ENCODE measurements around the gene SEMA3A. TPM values are rescaled to one million over a fixed set of nuclear protein-coding genes. Genes with fewer than 3 reads are reported as not detected.

The SEMA3A gene
- total and polyA plus RNA-seq, 8 donors: 0.05 to 0.79 (median 0.46) TPM

DNA sequence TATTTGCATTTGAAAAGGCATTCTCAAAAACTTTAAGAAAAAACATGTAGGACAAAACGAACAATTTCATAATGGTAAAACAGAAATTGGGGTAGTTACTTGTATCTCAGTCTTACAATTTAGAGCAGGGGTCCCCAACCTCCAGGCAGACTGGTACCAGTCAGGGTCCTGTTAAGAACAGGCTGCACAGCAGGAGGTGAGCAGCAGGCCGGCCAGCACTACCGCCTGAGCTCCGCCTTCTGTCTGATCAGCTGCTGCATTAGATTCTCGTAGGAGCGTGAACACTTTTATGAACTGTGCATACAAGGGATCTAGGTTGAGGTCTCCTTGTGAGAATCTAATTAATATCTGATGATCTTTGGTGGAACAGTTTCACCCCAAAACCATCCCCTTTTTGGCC lies 77.3 kb downstream of the SEMA3A start:
- FAIRE-seq (no peak), DNase-seq (no peak), ATAC-seq (no peak)
- Histone ChIP-seq H3K27ac (no peak overlapping the region), H3K36me3 (no peaks in the 10 kb centered on the region), H3K4me1 (no peaks in the 10 kb centered on the region), H3K9me3 (no peaks in the 10 kb centered on the region), H3K4me3 (no peak overlapping the region), H3K27me3 (no peaks in the 10 kb centered on the region)
- intact Hi-C loops (cut with DNase I): no loop called here
- TF ChIP-seq, protein P1, sequence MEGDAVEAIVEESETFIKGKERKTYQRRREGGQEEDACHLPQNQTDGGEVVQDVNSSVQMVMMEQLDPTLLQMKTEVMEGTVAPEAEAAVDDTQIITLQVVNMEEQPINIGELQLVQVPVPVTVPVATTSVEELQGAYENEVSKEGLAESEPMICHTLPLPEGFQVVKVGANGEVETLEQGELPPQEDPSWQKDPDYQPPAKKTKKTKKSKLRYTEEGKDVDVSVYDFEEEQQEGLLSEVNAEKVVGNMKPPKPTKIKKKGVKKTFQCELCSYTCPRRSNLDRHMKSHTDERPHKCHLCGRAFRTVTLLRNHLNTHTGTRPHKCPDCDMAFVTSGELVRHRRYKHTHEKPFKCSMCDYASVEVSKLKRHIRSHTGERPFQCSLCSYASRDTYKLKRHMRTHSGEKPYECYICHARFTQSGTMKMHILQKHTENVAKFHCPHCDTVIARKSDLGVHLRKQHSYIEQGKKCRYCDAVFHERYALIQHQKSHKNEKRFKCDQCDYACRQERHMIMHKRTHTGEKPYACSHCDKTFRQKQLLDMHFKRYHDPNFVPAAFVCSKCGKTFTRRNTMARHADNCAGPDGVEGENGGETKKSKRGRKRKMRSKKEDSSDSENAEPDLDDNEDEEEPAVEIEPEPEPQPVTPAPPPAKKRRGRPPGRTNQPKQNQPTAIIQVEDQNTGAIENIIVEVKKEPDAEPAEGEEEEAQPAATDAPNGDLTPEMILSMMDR (IDR thresholded peaks at IDR 0.05): no peak
- WGBS, 2 donors: 86 to 88% methylated on average over 6 of the region's 6 CpGs

DNA sequence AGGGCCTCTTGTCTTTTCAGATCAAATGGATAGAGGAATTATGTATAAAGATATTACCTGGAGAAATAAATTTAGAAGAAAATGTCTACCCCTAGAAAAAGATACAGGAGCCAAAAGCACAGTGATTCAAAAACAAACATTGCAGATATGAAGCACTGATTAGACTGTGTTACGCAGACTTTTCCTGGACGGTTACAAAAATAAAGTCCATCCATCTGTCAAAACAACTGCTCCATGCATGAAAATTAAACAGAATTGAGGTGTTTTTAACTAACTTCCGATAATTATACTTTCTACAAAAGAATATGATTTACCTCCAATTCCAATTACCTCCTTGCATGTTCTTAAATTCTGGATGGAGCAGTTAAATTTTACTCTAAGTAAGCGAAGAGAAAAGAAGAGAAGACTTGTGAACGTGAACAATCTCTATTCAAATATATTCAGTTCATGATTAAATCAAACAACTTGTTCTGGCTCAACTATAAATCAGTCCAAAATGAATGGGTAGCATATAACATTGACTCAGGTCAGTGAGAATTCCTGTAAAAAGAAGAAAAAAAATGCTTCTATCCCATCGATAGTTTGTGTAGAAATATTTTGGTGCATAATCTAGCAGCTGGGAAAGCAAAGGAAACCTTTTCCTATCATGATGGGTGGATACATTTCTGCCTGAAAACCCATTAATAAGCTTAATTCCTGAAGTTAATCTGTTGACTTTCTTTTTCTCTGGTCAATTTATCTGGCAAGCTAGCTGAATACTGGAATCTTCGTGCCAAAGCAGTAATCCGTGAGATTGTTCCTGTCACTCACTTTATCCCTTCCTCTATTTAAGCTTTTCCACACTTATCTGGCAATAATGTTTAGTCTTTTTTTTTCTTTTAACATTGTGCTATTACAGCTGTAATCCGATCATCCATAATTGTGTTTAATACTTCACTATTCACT lies 80.4 kb downstream of the SEMA3A start:
- H3K9me3 ChIP-seq: no peaks in the 10 kb centered on the region
- H3K4me3 ChIP-seq: no peak overlapping the region
- intact Hi-C loops (cut with DNase I): no loop called here
- no peaks in the 10 kb centered on the region for H3K36me3 ChIP-seq
- H3K4me1 ChIP-seq: no peaks in the 10 kb centered on the region
- ATAC-seq (no peak), DNase-seq (no peak), FAIRE-seq (no peak)
- no peak overlapping the region for H3K27ac ChIP-seq
- TF ChIP-seq, protein P1 (IDR thresholded peaks at IDR 0.05): no peak
- H3K27me3 ChIP-seq: no peaks in the 10 kb centered on the region
- WGBS, 2 donors: 51 to 55% methylated on average over 9 of the region's 9 CpGs

DNA sequence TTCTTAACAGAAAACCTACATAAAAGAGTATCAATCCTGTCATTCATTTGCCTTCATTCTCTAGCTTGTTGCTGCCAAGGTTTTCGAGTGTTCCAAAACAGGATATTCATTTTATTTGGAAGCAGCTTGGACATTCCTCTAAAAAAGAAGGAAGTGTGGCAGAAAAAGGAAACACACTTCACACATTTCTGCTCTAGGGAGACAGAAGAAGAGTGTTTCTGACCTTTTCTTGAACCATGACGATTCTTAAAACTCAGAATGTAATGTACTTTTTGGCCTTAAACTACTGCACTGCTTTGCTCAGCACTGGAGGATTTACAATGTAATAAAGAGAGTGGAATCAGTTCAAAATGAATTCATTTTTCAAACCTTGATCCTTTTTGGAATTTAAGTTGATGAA lies 81.3 kb downstream of the SEMA3A start:
- Histone ChIP-seq H3K27ac (no peak overlapping the region), H3K27me3 (no peaks in the 10 kb centered on the region), H3K9me3 (no peaks in the 10 kb centered on the region), H3K4me3 (no peak overlapping the region), H3K36me3 (no peaks in the 10 kb centered on the region), H3K4me1 (no peaks in the 10 kb centered on the region)
- FAIRE-seq: no peak
- ATAC-seq: no peak
- TF ChIP-seq, protein P1 (IDR thresholded peaks at IDR 0.05): no peak
- DNase-seq: no peak
- WGBS, 2 donors: 59 to 71% methylated on average over 2 of the region's 2 CpGs
- intact Hi-C loops (cut with DNase I): no loop called here

DNA sequence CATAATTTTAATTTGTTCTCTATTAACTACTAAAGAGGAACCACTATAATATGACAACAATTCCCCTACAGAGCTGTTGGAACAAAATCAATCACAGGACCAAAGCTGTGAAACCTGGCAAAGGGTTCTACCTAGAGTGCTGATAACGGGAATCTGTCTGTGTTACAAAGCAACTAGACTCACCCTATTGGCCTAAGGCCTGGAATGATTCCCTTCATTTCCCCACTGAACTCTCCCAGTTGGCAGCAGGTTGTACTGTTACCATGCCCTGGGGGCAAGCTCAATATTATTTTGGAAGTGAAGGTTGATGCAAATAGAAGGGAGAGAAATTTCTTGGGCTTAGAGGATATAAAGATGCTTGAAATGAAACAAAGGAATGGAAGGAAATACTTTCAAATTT lies 81.8 kb downstream of the SEMA3A start:
- H3K27ac ChIP-seq: no peak overlapping the region
- DNase-seq (no peak), ATAC-seq (peak in 1 of 4 donors; percentile 25), FAIRE-seq (no peak)
- no peaks in the 10 kb centered on the region for H3K27me3 ChIP-seq
- no peaks in the 10 kb centered on the region for H3K36me3 ChIP-seq
- TF ChIP-seq, protein P1 (IDR thresholded peaks at IDR 0.05): no peak
- H3K9me3 ChIP-seq: no peaks in the 10 kb centered on the region
- no peaks in the 10 kb centered on the region for H3K4me1 ChIP-seq
- intact Hi-C loops (cut with DNase I): no loop called here
- no peak overlapping the region for H3K4me3 ChIP-seq
- 27 to 36% methylated on average over 1 of the region's 1 CpG for WGBS, 2 donors

DNA sequence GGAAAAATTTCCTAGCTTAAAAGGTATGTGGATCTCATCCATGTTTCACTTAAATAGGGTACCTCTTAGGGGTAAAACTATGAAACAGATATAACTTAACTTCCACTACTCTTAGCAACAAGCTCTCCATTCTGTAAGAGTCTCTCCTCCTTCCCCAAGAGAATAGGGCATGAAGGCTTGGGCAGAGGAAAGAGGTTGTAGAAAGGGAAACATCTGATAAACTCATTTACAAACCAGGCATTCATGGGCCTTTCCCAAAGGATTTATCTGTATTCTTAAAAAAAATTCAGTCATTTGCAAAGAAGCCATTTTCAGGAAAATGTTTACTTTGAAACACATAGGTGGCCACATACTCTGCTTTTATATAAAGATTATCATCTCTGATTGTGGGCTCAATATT lies 82.7 kb downstream of the SEMA3A start:
- FAIRE-seq (no peak), ATAC-seq (no peak)

More for the DNA sequence above, 82.7 kb downstream of the SEMA3A start:
- H3K36me3 ChIP-seq: no peaks in the 10 kb centered on the region
- H3K27me3 ChIP-seq: no peaks in the 10 kb centered on the region
- H3K4me3 ChIP-seq: no peak overlapping the region
- no peaks in the 10 kb centered on the region for H3K4me1 ChIP-seq
- intact Hi-C loops (cut with DNase I): no loop called here
- no peaks in the 10 kb centered on the region for H3K9me3 ChIP-seq
- DNase-seq: no peak
- TF ChIP-seq, protein P1 (IDR thresholded peaks at IDR 0.05): no peak
- H3K27ac ChIP-seq: no peak overlapping the region

Data from pancreas (tissue), 10 donors.